Mucosa of descending colon (tissue), 3 donors: ENCODE measurements around the gene CKS2. TPM values are rescaled to one million over a fixed set of nuclear protein-coding genes. Genes with fewer than 3 reads are reported as not detected.
A peak's percentile ranks its signal among the peaks of the same experiment; 100 is the strongest.
"Not testable (repeated sequence)": the region's sequence is repeated elsewhere in the genome, so short reads cannot be mapped to it uniquely, and the experiment has no call there.

Source experiments
- ATAC-seq: fragments of 200-7000 bp; cut with Tn5 transposase; one replicate; pipeline ENCODE4 v1.9.1; 2020; ENCODE audit warnings: mild to moderate bottlenecking, moderate library complexity
- DNase-seq, 3 donors: peaks; one replicate each; pipeline ENCODE4 v3.0.0-alpha.2; 2020
- H3K36me3 ChIP-seq: fragments of 200-600 bp; one replicate; pipeline ENCODE4 v1.8.0; 2021; ENCODE audit warnings: low read depth, mild to moderate bottlenecking
- H3K4me1 ChIP-seq: fragments of 200-600 bp; one replicate; pipeline ENCODE4 v1.8.0; 2021; ENCODE audit warnings: low read depth, mild to moderate bottlenecking
- H3K4me3 ChIP-seq: fragments of 200-600 bp; one replicate; pipeline ENCODE4 v1.8.0; 2021; ENCODE audit warnings: mild to moderate bottlenecking
- H3K9me3 ChIP-seq: fragments of 200-600 bp; one replicate; pipeline ENCODE4 v1.8.0; 2021; ENCODE audit warnings: mild to moderate bottlenecking
- CTCF ChIP-seq: fragments of 200-600 bp; IDR thresholded peaks from one replicate; pipeline ENCODE4 v1.8.0; 2022; ENCODE audit warnings: antibody characterized with exemption, mild to moderate bottlenecking
- intact Hi-C, 2 donors: fragments of 100-400 bp; cut with DNase I in 1 of 2; cut with micrococcal nuclease in 1 of 2; formaldehyde crosslinking; loops; one replicate each; pipeline versions ENCODE4 v1.11.0 to v1.11.1; 2022; cut with DNase I, micrococcal nuclease
- total RNA-seq, 3 donors: library from RNA; stranded (reverse); fragmentation: NEBNext Ultra II Directional in 2 of 3; extraction: Animal tissue kit (Norgen Biotek cat#: 25700) in 2 of 3; gene quantifications; one replicate each; pipeline versions ENCODE4 v1.2.1 to v1.2.4, GENCODE V29; 2021 to 2023
- donor health status: DM: no; HTN: no; CAD: no; lungs with moderate emphysema.
- donor health status: DM: no; HTN: no; CAD: no.
- donor health status: DM: no; HTN: yes; CAD: no.

CKS2 gene
- total RNA-seq, 3 donors from 2014 or later = 13.1 to 49.2 (median 15.4) TPM

GRCh38 chr9:89277454-89277853, 33.5 kb upstream of the CKS2 start:
- peak; percentile 90 for ATAC-seq
- no peak for TF ChIP-seq CTCF
- Histone ChIP-seq H3K4me1 (no peaks in the 10 kb centered on the region), H3K36me3 (no peaks in the 10 kb centered on the region), H3K9me3 (peaks cover 27% of the 10 kb centered on the region), H3K4me3 (no peak overlapping the region)
- intact Hi-C loops = no loop called here
- DNase-seq = peak in 1 of 3 donors; percentile 26

GRCh38 chr9:89278551-89278950, 32.4 kb upstream of the CKS2 start:
- DNase-seq (peak in 2 of 3 donors; percentile 9 to 32), ATAC-seq (peak; percentile 64)
- Histone ChIP-seq H3K4me3 (no peak overlapping the region), H3K9me3 (peaks cover 16% of the 10 kb centered on the region), H3K36me3 (no peaks in the 10 kb centered on the region), H3K4me1 (no peaks in the 10 kb centered on the region)
- TF ChIP-seq CTCF = no peak
- intact Hi-C loops = no loop called here

- peak; percentile 72 for ATAC-seq
- Histone ChIP-seq H3K9me3 (peaks cover 10% of the 10 kb centered on the region), H3K4me3 (no peak overlapping the region), H3K4me1 (no peaks in the 10 kb centered on the region), H3K36me3 (no peaks in the 10 kb centered on the region)
- TF ChIP-seq CTCF = peak; percentile 46
- intact Hi-C loops = no loop called here
- peak in 1 of 3 donors; percentile 71 for DNase-seq
Observed at GRCh38 chr9:89278997-89279739, 31.8 kb upstream of the CKS2 start.

- no peak overlapping the region for H3K4me3 ChIP-seq
- H3K9me3 ChIP-seq = no peaks in the 10 kb centered on the region
- intact Hi-C loops = no loop called here
- DNase-seq (no peak), ATAC-seq (no peak)
- no peak for TF ChIP-seq CTCF
- H3K4me1 ChIP-seq = no peaks in the 10 kb centered on the region
- no peaks in the 10 kb centered on the region for H3K36me3 ChIP-seq
Observed at GRCh38 chr9:89281106-89281505, 29.9 kb upstream of the CKS2 start.

GRCh38 chr9:89282248-89282968, 28.6 kb upstream of the CKS2 start:
- DNase-seq (peak; percentile 31 to 66 (median 61)), ATAC-seq (peak; percentile 65)
- H3K36me3 ChIP-seq, H3K9me3 ChIP-seq, H3K4me1 ChIP-seq, intact Hi-C loops, H3K4me3 ChIP-seq: not testable (repeated sequence)

GRCh38 chr9:89284076-89284475, 26.9 kb upstream of the CKS2 start:
- no peak for TF ChIP-seq CTCF
- no peaks in the 10 kb centered on the region for H3K4me1 ChIP-seq
- intact Hi-C loops = no loop called here
- DNase-seq = no peak
- H3K36me3 ChIP-seq = no peaks in the 10 kb centered on the region
- H3K4me3 ChIP-seq = no peak overlapping the region
- no peaks in the 10 kb centered on the region for H3K9me3 ChIP-seq
- ATAC-seq = no peak
